HG03439 (cell line): ENCODE measurements around the gene TRMU.

Source experiments
- ATAC-seq: cut with Tn5 transposase; IDR thresholded peaks from one replicate; pipeline ENCODE4 v1.9.1; 2021; ENCODE audit warnings: mild to moderate bottlenecking, moderate library complexity; ENCODE audit not compliant: unreplicated experiment

Gene TRMU

GRCh38 chr22:46368871-46369715 lies 33.6 kb downstream of the TRMU start:
- no peak for ATAC-seq

GRCh38 chr22:46369716-46370583 lies 34.4 kb downstream of the TRMU start:
- no peak for ATAC-seq

DNA sequence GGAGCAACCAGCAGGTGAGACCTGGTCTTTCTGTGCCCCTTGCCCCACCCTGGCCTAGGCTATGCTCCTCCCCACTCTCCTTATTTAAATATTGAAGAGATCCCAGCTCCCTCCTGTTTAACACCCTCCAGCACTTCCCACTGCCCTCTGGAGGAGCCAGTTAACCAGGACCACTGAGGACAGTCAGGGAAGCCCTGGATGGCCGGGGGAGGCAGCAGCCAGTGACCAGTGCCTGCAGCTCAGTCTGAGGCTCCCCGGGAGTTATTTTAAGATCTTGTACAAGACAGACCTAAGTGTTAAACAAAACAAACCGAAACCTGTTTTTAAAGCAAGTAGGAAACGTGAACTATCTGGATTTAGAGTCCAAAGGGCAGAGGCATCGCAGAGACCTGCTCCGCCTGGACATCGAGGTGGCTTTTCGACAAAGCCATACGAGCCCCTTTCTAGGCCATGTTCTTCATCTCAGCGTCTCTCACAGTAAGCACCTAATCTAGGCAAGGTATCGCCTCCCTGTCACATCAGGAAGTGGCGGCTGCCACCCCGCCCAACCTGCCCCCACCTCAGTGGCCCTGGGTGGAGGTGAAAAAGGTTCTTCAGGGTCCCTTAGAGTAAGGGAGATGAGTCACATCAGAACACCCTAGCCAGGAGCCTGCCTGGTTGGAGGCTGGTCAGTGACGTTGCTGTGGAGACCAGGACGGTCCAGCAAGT lies 35.2 kb downstream of the TRMU start:
- ATAC-seq, result no peak

DNA sequence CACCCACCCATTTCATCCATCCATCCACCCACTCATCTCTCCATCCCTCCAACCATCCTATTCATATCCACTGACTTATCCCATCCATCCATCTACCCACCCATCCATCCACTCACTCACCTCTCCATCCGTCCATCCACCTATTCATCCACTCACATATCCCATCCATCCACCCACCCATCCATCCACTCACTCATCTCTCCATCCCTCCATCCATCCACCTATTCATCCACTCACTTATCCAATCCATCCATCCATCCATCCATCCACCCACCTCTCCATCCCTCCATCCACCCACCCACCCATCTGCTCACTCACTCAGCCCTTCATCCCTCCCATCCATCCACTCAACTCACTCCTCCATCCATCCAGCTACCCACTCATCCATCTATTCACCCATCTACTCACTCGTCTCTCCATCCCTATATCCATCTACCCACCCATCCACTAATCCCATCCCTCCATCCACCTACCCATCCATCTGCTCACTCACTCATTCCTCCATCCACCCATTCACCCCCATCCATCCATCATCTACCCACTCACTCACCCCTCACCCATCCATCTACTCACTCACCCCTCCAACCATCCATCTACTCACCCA lies 36.2 kb downstream of the TRMU start:
- ATAC-seq, result no peak

GRCh38 chr22:46372686-46373085 lies 37.2 kb downstream of the TRMU start:
- no peak for ATAC-seq

DNA sequence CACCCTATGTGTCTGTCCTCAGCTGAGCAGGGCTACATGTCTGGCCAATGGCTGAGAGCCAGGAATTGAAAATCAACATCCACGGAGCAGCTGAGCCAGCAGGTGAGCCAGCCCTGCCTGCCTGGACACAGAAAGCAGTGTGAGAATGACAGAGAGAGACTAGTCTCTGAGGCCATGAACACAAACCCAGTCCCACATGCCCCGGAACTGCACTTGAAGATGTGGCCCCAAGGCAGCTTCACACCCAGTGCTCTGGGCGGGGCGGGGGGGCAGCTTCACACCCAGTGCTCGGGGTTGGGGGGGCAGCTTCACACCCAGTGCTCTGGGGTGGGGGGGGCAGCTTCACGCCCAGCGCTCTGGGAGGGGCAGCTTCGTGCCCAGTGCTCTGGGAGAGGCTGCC lies 37.6 kb downstream of the TRMU start:
- ATAC-seq, result no peak

DNA sequence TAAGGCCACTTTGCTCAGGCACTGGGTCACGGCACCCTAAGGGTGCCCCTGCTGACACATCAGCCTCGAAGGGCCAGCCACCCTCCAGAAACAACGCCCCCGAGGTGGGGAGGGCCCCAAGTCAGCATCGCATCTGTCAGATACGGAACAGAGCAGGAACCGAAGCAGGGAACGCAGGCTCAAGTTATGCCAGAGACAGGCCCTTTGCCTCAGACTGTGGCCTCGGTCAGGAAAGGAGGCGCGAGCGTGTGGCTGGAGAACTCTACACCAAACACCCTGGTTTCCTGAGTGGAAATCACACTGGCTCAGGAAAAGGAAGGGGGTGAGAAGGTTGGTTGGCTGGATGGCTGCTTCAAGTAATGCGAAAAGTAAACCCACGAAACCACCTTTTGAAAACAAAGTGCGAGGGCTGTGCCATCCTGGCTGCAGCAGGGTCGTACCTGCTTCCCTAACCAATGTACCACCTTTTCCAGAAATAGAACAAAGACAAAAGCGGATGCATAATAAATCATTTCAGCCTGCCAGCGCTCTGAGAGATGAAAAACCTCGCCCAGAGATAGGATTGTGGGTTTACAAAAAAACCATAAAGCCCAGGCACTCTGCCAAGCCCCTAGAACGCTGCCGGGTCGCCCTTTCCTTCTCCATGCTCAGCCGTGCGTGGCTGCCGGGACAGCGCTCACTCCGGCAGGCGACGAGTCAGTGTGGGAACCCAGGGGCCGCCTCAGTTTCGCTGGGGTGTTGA lies 38.6 kb downstream of the TRMU start:
- ATAC-seq, result no peak

DNA sequence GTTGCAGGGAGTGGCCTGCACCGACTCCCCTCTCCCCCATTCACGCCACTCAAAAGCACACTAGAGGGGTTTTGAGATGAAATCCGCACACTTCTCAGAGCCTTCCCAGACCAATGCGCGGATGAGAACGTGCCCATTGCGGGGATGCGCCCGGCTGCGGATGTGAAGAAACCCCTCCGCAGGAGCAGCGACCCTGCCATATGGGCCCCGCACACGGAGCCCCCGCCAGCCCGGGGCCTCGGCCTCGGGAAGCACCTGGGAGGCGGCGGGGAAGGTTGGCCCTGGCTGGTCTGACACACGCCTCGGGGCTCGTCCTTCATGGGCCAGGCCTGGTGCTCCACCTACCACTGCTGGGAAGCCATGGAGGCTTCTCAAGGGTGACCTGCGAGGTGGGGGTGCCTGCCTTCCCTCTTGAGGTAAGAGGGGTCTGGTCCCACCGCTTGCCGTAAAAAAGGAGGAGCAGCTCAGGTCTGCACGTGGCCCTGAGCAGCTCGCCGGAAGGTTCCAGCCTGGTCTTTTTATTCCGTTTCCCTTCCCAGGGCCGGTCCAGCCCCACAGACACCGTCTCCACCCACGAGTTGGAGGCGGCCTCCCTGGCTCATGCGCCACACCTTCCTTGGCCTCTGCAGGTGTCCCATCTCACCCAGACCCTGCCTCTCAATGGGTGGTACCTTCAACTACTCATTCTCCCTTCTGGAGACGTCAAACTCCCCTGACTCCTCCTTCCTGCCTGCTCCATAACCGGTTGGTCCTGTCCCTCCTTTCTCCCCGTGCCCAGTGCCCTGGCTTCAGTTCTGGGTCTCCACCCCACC lies 39.4 kb downstream of the TRMU start:
- ATAC-seq, result no peak

DNA sequence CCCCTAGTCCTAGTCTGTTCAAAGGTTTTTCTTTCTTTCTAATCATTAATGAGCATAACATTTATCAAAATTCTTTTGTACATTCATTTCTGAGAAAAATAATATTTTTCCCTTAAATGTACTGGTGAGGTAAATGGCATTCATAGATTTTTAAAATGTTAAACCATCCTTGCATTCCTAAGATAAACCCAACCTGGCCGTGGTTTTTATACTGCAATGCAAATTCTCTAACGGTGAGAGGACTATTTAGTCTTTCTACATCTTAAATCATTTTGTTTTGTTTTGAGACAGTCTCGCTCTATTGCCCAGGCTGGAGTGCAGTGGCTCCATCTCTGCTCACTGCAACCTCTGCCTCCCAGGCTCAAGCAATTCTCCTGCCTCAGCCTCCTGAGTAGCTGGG lies 40.6 kb downstream of the TRMU start:
- ATAC-seq, result no peak

- no peak for ATAC-seq
These were observed 41.5 kb downstream of the TRMU start for GRCh38 chr22:46376908-46377524.

GRCh38 chr22:46377525-46378425 lies 42.3 kb downstream of the TRMU start:
- ATAC-seq, result no peak

DNA sequence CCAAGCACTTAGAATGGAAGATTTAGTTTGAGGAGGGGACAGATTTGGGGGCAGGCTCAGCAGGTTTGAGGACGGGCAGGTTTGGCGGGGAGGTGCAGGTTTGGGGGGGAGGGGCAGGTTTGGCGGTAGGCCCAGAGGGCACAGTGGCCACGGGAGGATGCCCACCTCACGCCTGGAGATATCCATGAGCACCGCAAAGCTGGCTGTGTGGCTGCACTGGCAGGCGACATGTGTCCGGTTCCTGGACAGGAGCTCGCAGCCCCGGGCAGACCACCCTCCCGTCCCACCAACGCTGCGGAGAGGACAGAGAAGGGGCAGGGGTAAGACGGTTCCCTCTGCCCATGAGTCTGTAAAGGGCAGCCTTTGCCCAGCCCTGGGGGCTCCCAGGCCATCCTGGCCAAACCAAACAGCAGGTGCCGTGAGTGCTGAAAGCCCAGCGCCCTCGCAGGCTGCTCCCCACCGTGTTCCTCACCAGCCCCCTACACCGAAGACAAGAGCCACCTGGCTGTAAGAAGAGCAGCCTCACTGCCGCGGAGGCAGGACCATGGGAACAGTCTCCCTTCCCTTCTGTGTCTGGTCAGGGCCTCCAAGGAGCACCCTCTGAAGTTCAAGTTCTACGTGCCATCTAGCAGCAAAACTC lies 43.0 kb downstream of the TRMU start:
- no peak for ATAC-seq

GRCh38 chr22:46379066-46379930 lies 43.8 kb downstream of the TRMU start:
- no peak for ATAC-seq

DNA sequence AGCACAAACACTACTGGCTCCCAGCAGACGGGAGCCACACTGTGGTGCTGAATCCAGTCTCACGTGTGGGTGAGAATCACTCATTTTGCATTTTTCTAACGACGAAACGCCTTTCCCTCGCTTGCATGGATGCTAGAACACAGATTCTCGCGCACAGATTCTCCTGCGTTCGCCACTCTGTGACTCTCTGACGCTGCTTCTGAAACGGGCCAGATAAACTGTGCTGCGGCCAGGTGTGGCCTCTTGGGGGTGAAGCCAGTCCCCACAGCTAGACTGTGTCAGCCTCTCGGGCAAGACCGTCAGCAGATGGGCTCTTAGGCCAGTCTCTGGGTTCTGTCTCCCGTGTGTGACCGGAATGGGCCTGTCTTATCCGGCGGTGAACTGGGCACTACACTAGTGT lies 44.6 kb downstream of the TRMU start:
- ATAC-seq, result no peak

GRCh38 chr22:46380581-46380980 lies 45.1 kb downstream of the TRMU start:
- no peak for ATAC-seq

DNA sequence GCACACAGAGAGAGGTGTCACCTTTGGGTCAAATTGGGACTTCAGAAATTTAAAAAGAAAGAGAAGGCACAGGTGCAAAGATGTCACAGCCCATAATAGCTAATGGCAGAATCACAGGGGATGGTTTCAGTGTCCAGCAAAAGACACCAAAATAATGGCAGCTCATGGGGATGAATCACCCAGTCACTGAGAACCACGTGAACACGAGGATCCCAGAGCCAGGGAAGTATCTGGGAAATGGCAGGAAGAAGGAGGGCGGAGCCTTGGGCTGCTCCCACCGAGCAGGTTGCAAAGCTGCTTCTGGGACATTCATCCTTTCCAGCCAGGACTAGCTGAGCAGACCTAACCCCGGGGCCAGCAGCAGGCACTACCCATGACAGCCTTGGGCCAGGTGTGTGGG lies 45.6 kb downstream of the TRMU start:
- no peak for ATAC-seq

DNA sequence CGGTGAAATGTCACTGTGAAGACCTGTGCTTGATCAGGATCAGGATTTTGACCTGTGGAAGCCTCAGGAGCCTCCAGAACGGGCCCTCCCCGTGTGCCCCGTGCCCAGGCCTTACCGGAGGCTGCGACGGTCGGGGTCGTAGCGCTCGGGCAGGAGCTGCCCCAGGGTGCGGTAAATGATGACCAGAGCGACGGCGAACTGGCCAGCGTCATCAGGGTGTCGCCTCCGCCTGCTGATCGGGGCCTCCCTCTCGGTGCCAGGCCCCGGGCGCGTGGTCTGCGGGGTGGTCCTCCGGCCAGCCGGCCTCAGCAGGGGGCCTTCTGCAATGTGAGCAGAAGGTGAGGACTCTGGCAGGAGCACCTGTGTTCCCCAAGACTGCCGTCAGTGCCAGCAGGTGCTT lies 46.2 kb downstream of the TRMU start:
- no peak for ATAC-seq
